Prostate gland (tissue), 2 donors: ENCODE results near the gene CHRNA4. TPM values are rescaled to one million over a fixed set of nuclear protein-coding genes. Genes with fewer than 3 reads are reported as not detected.

ENCODE experiments used
- DNase-seq: peaks from one replicate; pipeline ENCODE4 v3.0.0-alpha.2; 2019; ENCODE audit warnings: low spot score
- H3K27ac ChIP-seq, 2 donors: fragments of 200-600 bp; sonication (generic); 2 replicates each; pipeline ENCODE4 v1.5.1; 2017 to 2019
- H3K27me3 ChIP-seq: fragments of 200-600 bp; sonication (generic); replicated peaks from 2 replicates; pipeline ENCODE4 v1.5.1; 2019; ENCODE audit not compliant: insufficient read depth
- H3K36me3 ChIP-seq, 2 donors: fragments of 200-600 bp; sonication (generic); 1 replicate in 1 of 2; 2 replicates in 1 of 2; pipeline versions ENCODE4 v1.5.1 to v1.8.1; 2017 to 2019
- H3K4me1 ChIP-seq: fragments of 200-600 bp; sonication (generic); replicated peaks from 2 replicates; pipeline ENCODE4 v1.5.1; 2019
- H3K4me3 ChIP-seq, 2 donors: fragments of 200-600 bp; sonication (generic); 2 replicates each; pipeline ENCODE4 v1.5.1; 2017 to 2019
- H3K9me3 ChIP-seq: fragments of 200-600 bp; sonication (generic); 2 replicates; pipeline ENCODE4 v1.5.1; 2017
- POLR2A ChIP-seq: fragments of 450-650 bp; IDR thresholded peaks from one replicate; pipeline ENCODE4 v1.6.1; 2016; ENCODE audit warnings: antibody characterized with exemption, mild to moderate bottlenecking
- POLR2AphosphoS5 ChIP-seq: sonication (generic); formaldehyde crosslinking; IDR thresholded peaks from one replicate; pipeline ENCODE4 v1.6.1; 2017; ENCODE audit warnings: antibody characterized with exemption
- WGBS: methylation state at CpG from one replicate; pipeline ENCODE4 v1.1.5; 2018; 5-methylcytosine and 5-hydroxymethylcytosine counted together
- intact Hi-C: fragments of 100-400 bp; cut with DNase I; formaldehyde crosslinking; loops from one replicate; pipeline ENCODE4 v1.14.2; 2022
- small RNA-seq, 2 donors: library from RNA; depleted of rRNA; stranded (forward); fragments of <200 nt; gene quantifications; one replicate each; pipeline ENCODE3, GENCODE V24; 2016
- total RNA-seq, 2 donors: library from RNA; depleted of rRNA; stranded (reverse); fragments of >200 nt; gene quantifications; one replicate each; pipeline ENCODE4 v1.1.0, GENCODE V29; 2016
- TF ChIP-seq, protein P1 (sequence below), 4 experiments: fragments of 200-600 bp in 2 of 4; fragments of 450-650 bp in 2 of 4; sonication (generic) in 2 of 4; IDR thresholded peaks; 1 replicate in 3 of 4; 2 replicates in 1 of 4; pipeline ENCODE4 v1.5.1; 2016 to 2019; ENCODE audit warnings: antibody characterized with exemption in 4 of 4, mild to moderate bottlenecking in 2 of 4, moderate library complexity in 2 of 4

CHRNA4 gene
- total RNA-seq, 2 donors from 2014 or later, result 7.2 TPM; not detected in 1

DNA sequence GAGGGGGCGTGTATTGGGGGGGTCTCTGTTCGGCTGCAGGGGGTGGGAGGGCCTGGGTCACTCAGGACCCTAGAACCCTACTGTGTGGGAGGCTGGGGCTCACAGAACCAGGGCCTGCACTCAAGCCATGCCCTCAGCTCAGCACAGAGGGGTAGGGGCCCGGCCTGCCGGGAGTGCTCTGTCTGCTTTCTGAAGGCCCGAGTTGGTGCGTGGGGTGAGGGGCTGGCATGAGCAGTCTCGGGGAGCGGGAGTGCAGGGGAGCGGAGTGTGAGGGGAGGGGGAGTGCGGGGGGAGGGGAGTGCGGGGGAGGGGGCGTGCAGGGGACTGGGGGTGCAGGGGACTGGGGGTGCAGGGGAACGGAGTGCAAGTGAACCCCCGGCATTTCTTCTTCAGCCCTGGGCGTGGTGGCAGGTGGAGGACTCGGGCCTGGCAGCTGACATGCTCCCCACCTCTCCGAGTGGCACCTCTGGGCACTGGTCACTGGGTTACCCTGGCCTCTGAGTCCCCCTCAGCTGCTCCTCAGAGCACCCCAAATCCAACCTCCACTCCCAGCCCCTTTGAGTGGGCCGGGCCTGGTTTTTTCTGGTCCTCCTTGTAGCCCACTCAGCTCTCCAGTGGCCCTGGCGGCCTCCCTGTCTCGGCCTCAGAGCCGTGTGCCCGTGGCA, 67.1 kb downstream of the CHRNA4 start:
- H3K4me3 ChIP-seq, result no peak overlapping the region
- H3K36me3 ChIP-seq, result no peaks in the 10 kb centered on the region
- TF ChIP-seq, protein P1, sequence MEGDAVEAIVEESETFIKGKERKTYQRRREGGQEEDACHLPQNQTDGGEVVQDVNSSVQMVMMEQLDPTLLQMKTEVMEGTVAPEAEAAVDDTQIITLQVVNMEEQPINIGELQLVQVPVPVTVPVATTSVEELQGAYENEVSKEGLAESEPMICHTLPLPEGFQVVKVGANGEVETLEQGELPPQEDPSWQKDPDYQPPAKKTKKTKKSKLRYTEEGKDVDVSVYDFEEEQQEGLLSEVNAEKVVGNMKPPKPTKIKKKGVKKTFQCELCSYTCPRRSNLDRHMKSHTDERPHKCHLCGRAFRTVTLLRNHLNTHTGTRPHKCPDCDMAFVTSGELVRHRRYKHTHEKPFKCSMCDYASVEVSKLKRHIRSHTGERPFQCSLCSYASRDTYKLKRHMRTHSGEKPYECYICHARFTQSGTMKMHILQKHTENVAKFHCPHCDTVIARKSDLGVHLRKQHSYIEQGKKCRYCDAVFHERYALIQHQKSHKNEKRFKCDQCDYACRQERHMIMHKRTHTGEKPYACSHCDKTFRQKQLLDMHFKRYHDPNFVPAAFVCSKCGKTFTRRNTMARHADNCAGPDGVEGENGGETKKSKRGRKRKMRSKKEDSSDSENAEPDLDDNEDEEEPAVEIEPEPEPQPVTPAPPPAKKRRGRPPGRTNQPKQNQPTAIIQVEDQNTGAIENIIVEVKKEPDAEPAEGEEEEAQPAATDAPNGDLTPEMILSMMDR (IDR thresholded peaks at IDR 0.05), result no peak
- TF ChIP-seq POLR2AphosphoS5 (no peak), POLR2A (no peak)
- no peaks in the 10 kb centered on the region for H3K9me3 ChIP-seq
- no peak overlapping the region for H3K27ac ChIP-seq
- DNase-seq, result no peak
- H3K27me3 ChIP-seq, result peaks cover 23% of the 10 kb centered on the region
- WGBS, result 48% methylated on average over 19 of the region's 22 CpGs
- intact Hi-C loops, result no loop called here
- H3K4me1 ChIP-seq, result no peaks in the 10 kb centered on the region

DNA sequence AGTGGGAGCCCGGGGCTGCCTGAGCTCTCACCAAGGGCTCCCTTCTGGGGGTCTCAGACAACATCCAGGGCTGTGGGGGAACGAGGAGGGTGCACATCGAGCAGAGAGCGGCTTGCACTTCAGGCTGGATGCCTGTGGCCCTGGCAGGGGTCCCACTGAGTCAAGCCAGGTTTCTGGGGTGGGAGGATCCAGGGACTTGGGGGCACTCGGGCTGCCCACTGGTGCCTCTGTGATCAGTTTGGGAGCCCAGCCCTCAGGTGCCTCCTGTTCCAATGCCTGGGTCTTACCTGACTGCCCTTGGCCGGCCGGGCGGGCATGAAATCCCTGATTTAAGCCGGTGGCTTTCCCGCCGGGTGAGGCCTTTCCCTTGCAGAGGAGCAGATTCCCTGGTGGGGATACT, 67.7 kb downstream of the CHRNA4 start:
- H3K4me3 ChIP-seq, result no peak overlapping the region
- no peaks in the 10 kb centered on the region for H3K4me1 ChIP-seq
- no peak overlapping the region for H3K27ac ChIP-seq
- peaks cover 20% of the 10 kb centered on the region for H3K27me3 ChIP-seq
- TF ChIP-seq POLR2A (no peak), POLR2AphosphoS5 (no peak)
- TF ChIP-seq, protein P1 (IDR thresholded peaks at IDR 0.05), result no peak
- DNase-seq, result no peak
- WGBS, result 53% methylated on average over 4 of the region's 11 CpGs
- H3K36me3 ChIP-seq, result no peaks in the 10 kb centered on the region
- intact Hi-C loops, result no loop called here
- no peaks in the 10 kb centered on the region for H3K9me3 ChIP-seq

Small RNAs within 50 kb of the gene (small RNA-seq; reads per million reads assigned to genes)
- gene RNU6-994P, result 0 reads per million in 2 donors

Other genes with a start within 250 kb of the CHRNA4 start
- gene YTHDF1, start 145.2 kb downstream of the CHRNA4 start, total RNA-seq, result 10 to 100 TPM; 28.8 to 46.0 TPM
- gene BIRC7, start 125.4 kb downstream of the CHRNA4 start, total RNA-seq, result not detected
- gene NKAIN4, start 106.9 kb downstream of the CHRNA4 start, total RNA-seq, result 1 to 10 TPM in 1 of 2 donors, not detected in 1; 1.2 TPM
- gene ARFGAP1, start 88.5 kb downstream of the CHRNA4 start, total RNA-seq, result 10 to 100 TPM; 43.6 to 85.6 TPM
- gene COL20A1, start 68.2 kb downstream of the CHRNA4 start, total RNA-seq, result 1 to 10 TPM in 1 of 2 donors, not detected in 1; 7.1 TPM
- 10 to 100 TPM in 1 of 2 donors, under 1 TPM in 1; 0.46 to 35.6 TPM for gene KCNQ2, start 111.3 kb upstream of the CHRNA4 start, total RNA-seq
- gene EEF1A2, start 137.7 kb upstream of the CHRNA4 start, total RNA-seq, result 10 to 100 TPM; 13.4 to 20.9 TPM
- 100 to 1,000 TPM; 602 to 609 TPM for gene PPDPF, start 159.4 kb upstream of the CHRNA4 start, total RNA-seq
- gene PTK6, start 176.0 kb upstream of the CHRNA4 start, total RNA-seq, result 1 to 10 TPM in 1 of 2 donors, under 1 TPM in 1; 0.77 to 1.1 TPM
- gene SRMS, start 186.4 kb upstream of the CHRNA4 start, total RNA-seq, result 1 to 10 TPM in 1 of 2 donors, under 1 TPM in 1; 0.34 to 1.6 TPM
- 10 to 100 TPM in 1 of 2 donors, 1 to 10 TPM in 1; 1.8 to 12.1 TPM for gene FNDC11, start 192.8 kb upstream of the CHRNA4 start, total RNA-seq
- gene HELZ2, start 212.9 kb upstream of the CHRNA4 start, total RNA-seq, result 10 to 100 TPM; 37.1 to 46.1 TPM